HepG2 (cell line): ENCODE results near the gene IQSEC1. TPM values are rescaled to one million over a fixed set of nuclear protein-coding genes. Genes with fewer than 3 reads are reported as not detected.

Experiments used
- ATAC-seq: fragments of 200-7000 bp; cut with Tn5 transposase; 3 replicates; pipeline ENCODE4 v1.9.1; 2020; ENCODE audit warnings: mild to moderate bottlenecking, moderate library complexity
- BruUV-seq: library from RNA; stranded (reverse); fragments of 400-500 nt; replicated peaks from 2 replicates; lab custom pipeline; 2021; lab: Mats Ljungman, UMichigan
- CTCF ChIA-PET: fragments of 300-600 bp; formaldehyde crosslinking; extraction: SDS; loops from one replicate; lab custom pipeline; 2021; ENCODE audit warnings: low total read pairs, inconsistent platforms, low intra/inter-chr PET ratio; lab: Yijun Ruan, JAX
- POLR2A ChIA-PET: fragments of 350-600 bp; sonication (Branson Sonifier 250); formaldehyde crosslinking; loops from one replicate; lab custom pipeline; 2020; ENCODE audit warnings: antibody characterized with exemption, inconsistent platforms; lab: Yijun Ruan, JAX
- DNase-seq: peaks from one replicate; pipeline ENCODE4 v3.0.0-alpha.2; 2015; ENCODE audit warnings: low spot score
- FAIRE-seq: peaks from 3 replicates; lab custom pipeline; 2011; peaks lifted over from hg19 to GRCh38; lab: Jason Lieb, UNC
- H2AFZ ChIP-seq: one replicate; pipeline ENCODE4 v1.6.1; 2011; ENCODE audit warnings: low read length, inconsistent platforms
- H3K27ac ChIP-seq: fragments of 300-600 bp; 3 replicates; pipeline ENCODE4 v1.8.0; 2011; ENCODE audit warnings: mixed run types, mild to moderate bottlenecking, mixed read lengths, low read length, inconsistent platforms; ENCODE audit not compliant: insufficient read depth; ENCODE audit errors: extremely low read length
- H3K27me3 ChIP-seq, 2 experiments: fragments of 200-600 bp in 1 of 2; 2 replicates in 1 of 2; 3 replicates in 1 of 2; pipeline versions ENCODE4 v1.6.0 to v1.8.0; 2011; ENCODE audit warnings: low read length in 2 of 2, mild to moderate bottlenecking in 2 of 2, moderate library complexity in 2 of 2, inconsistent platforms in 1 of 2; ENCODE audit not compliant: insufficient read depth in 2 of 2, control insufficient read depth in 1 of 2
- H3K36me3 ChIP-seq, 2 experiments: fragments of 200-600 bp in 1 of 2; replicated peaks in 1 of 2; 2 replicates in 1 of 2; 3 replicates in 1 of 2; pipeline versions ENCODE4 v1.5.1 to v1.8.0; 2011; ENCODE audit warnings: low read length in 2 of 2, inconsistent platforms in 1 of 2; ENCODE audit not compliant: insufficient read depth in 2 of 2, control insufficient read depth in 1 of 2
- H3K4me1 ChIP-seq: 2 replicates; pipeline ENCODE4 v1.5.1; 2012; ENCODE audit warnings: low read length, inconsistent platforms; ENCODE audit not compliant: insufficient read depth
- H3K4me2 ChIP-seq: 2 replicates; pipeline ENCODE4 v1.6.0; 2011; ENCODE audit warnings: low read depth, low read length, inconsistent platforms
- H3K4me3 ChIP-seq, 3 experiments: fragments of 200-600 bp in 1 of 3; sonication (generic), shearing (Covaris generic) in 1 of 3; replicated peaks in 1 of 3; 2 replicates each; pipeline ENCODE4 v1.5.1; 2011 to 2016; ENCODE audit warnings: low read length in 3 of 3, inconsistent platforms in 2 of 3, low read depth in 2 of 3, mild to moderate bottlenecking in 2 of 3, control low read depth in 1 of 3, mixed read lengths in 1 of 3; ENCODE audit not compliant: insufficient read depth in 1 of 3
- H3K79me2 ChIP-seq: one replicate; pipeline ENCODE4 v1.6.1; 2011; ENCODE audit warnings: low read length, inconsistent platforms; ENCODE audit not compliant: insufficient read depth
- H3K9ac ChIP-seq: 2 replicates; pipeline ENCODE4 v1.6.0; 2011; ENCODE audit warnings: mild to moderate bottlenecking, low read depth, low read length, inconsistent platforms; ENCODE audit not compliant: insufficient read depth
- H3K9me3 ChIP-seq: 2 replicates; pipeline ENCODE4 v1.5.1; 2012; ENCODE audit warnings: mild to moderate bottlenecking, low read length
- H4K20me1 ChIP-seq: 2 replicates; pipeline ENCODE4 v1.6.0; 2011; ENCODE audit warnings: inconsistent platforms, mild to moderate bottlenecking, low read length, moderate library complexity; ENCODE audit not compliant: insufficient read depth
- BHLHE40 ChIP-seq: IDR thresholded peaks from 2 replicates; pipeline ENCODE4 v1.6.1; 2011; ENCODE audit warnings: low read length, improper control_type of control experiment
- CEBPZ ChIP-seq: IDR thresholded peaks from 2 replicates; pipeline ENCODE4 v1.6.1; 2012; ENCODE audit warnings: low read length, improper control_type of control experiment
- DMTF1 ChIP-seq: sonication (generic); formaldehyde crosslinking; IDR thresholded peaks from 2 replicates; pipeline ENCODE4 v1.4.0; 2020; ENCODE audit warnings: mild to moderate bottlenecking, missing genetic modification reagents
- FLYWCH1 ChIP-seq: sonication (generic); formaldehyde crosslinking; IDR thresholded peaks from 2 replicates; pipeline ENCODE4 v1.8.1; 2023; ENCODE audit warnings: mild to moderate bottlenecking, missing genetic modification reagents
- GLMP ChIP-seq: sonication (generic); formaldehyde crosslinking; IDR thresholded peaks from 2 replicates; pipeline ENCODE4 v1.9.0; 2021; ENCODE audit warnings: missing genetic modification reagents, mild to moderate bottlenecking, borderline replicate concordance
- GMEB2 ChIP-seq: IDR thresholded peaks from 2 replicates; pipeline ENCODE4 v1.6.1; 2016; ENCODE audit warnings: missing biosample characterization, missing genetic modification reagents, low read depth
- KDM1A ChIP-seq: IDR thresholded peaks from 2 replicates; pipeline ENCODE4 v1.6.1; 2016; ENCODE audit warnings: missing compliant biosample characterization
- NFE2L2 ChIP-seq: fragments of 150-350 bp; IDR thresholded peaks from 2 replicates; pipeline ENCODE4 v1.6.1; 2014; ENCODE audit warnings: low read length
- RNF2 ChIP-seq: fragments of 450-650 bp; conservative IDR thresholded peaks from 2 replicates; pipeline ENCODE4 v1.6.1; 2016; ENCODE audit warnings: low read depth
- TEAD2 ChIP-seq: sonication (generic); formaldehyde crosslinking; IDR thresholded peaks from 2 replicates; pipeline ENCODE4 v1.9.0; 2021; ENCODE audit warnings: missing genetic modification reagents
- THYN1 ChIP-seq: sonication (generic); formaldehyde crosslinking; IDR thresholded peaks from 2 replicates; pipeline ENCODE4 v1.8.1; 2023; ENCODE audit warnings: low read depth, mild to moderate bottlenecking, moderate library complexity, missing genetic modification reagents, borderline replicate concordance
- ZBTB2 ChIP-seq: sonication (generic); formaldehyde crosslinking; IDR thresholded peaks from 2 replicates; pipeline ENCODE4 v1.8.0; 2022; ENCODE audit warnings: low read depth, missing genetic modification reagents
- ZBTB25 ChIP-seq: IDR thresholded peaks from 2 replicates; pipeline ENCODE4 v1.6.1; 2018; ENCODE audit warnings: missing genetic modification reagents
- ZNF605 ChIP-seq: sonication (generic); formaldehyde crosslinking; IDR thresholded peaks from 2 replicates; pipeline ENCODE4 v1.8.0; 2022; ENCODE audit warnings: mild to moderate bottlenecking, missing genetic modification reagents
- WGBS: methylation state at CpG from one replicate; pipeline ENCODE4 v1.1.6; 2017; ENCODE audit warnings: low lambda C conversion rate; 5-methylcytosine and 5-hydroxymethylcytosine counted together
- in situ Hi-C: cut with HindIII; loops from 2 replicates; pipeline ENCODE4 v1.10.0; 2017; ENCODE audit warnings: low pct_unique_long_range_greater_than_20kb; ENCODE audit not compliant: extremely low pct_ligation_motif_present
- intact Hi-C: fragments of 100-400 bp; cut with micrococcal nuclease; formaldehyde crosslinking; loops from one replicate; pipeline ENCODE4 v1.10.0; 2022; ENCODE audit not compliant: unreplicated experiment
- polyA plus RNA-seq, 8 experiments: library from polyadenylated mRNA; depleted of rRNA in 3 of 8; stranded (reverse) in 7 of 8; unstranded in 1 of 8; fragments of >200 nt; fragmentation: Illumina TruSeq in 4 of 8; extraction: Trizol in 4 of 8; gene quantifications; 2 replicates each; pipeline versions ENCODE4 v1.2.1 to v1.2.3, GENCODE V29; 2011 to 2016; ENCODE audit warnings: low read depth in 4 of 8, missing spikeins in 1 of 8, mixed read lengths in 1 of 8; ENCODE audit not compliant: insufficient read depth in 1 of 8
- total RNA-seq, 5 experiments: library from RNA; depleted of rRNA; stranded (reverse); fragments of >200 nt; fragmentation: Illumina TruSeq; extraction: Trizol; gene quantifications; 2 replicates each; pipeline ENCODE4 v1.2.3, GENCODE V29; 2016; ENCODE audit warnings: low read depth in 1 of 5

The IQSEC1 gene
- total and polyA plus RNA-seq, 2 of the 13 experiments (the other 11 are each of a cell fraction or from before 2014, with no cell fraction given): 17.4 to 20.2 TPM

- Histone ChIP-seq H3K36me3 (no peaks in the 10 kb centered on the region; a peak in 1 of 5 replicates), H3K4me1 (no peaks in the 10 kb centered on the region), H3K27ac (no peak overlapping the region), H3K27me3 (no peaks in the 10 kb centered on the region; a peak in 1 of 5 replicates), H3K4me3 (no peak overlapping the region), H3K9me3 (no peaks in the 10 kb centered on the region), H3K4me2 (no peak overlapping the region), H4K20me1 (no peaks in the 10 kb centered on the region), H2AFZ (no peak overlapping the region), H3K79me2 (no peaks in the 10 kb centered on the region), H3K9ac (no peak overlapping the region)
- ChIA-PET POLR2A (no interaction called here), CTCF (no interaction called here)
- ATAC-seq: no peak
- intact Hi-C loops: no loop called here
- no peak for FAIRE-seq
- no TSS peak for BruUV-seq
- TF ChIP-seq CEBPZ (no peak), GMEB2 (CRISPR knock-in tag) (no peak), RNF2 (no peak), FLYWCH1 (no peak), NFE2L2 (no peak), THYN1 (no peak), ZNF605 (CRISPR knock-in tag) (no peak), ZBTB25 (CRISPR knock-in tag) (no peak), GLMP (CRISPR knock-in tag) (no peak), DMTF1 (CRISPR knock-in tag) (no peak), KDM1A (CRISPR knock-in tag) (no peak), BHLHE40 (no peak), TEAD2 (CRISPR knock-in tag) (no peak), ZBTB2 (CRISPR knock-in tag) (no peak)
- WGBS: 90% methylated on average over 5 of the region's 9 CpGs
- in situ Hi-C loops: no loop called here
- DNase-seq: no peak
Measured at GRCh38 chr3:13043656-13044055, 29.6 kb downstream of the IQSEC1 start.
